ENCODE data around the gene SPEN. TPM values are rescaled to one million over a fixed set of nuclear protein-coding genes. Genes with fewer than 3 reads are reported as not detected.
"Not testable (repeated sequence)": the region's sequence is repeated elsewhere in the genome, so short reads cannot be mapped to it uniquely, and the experiment has no call there.

Gene SPEN
- total RNA-seq, 1 experiment from 2014 or later = 4.8 TPM

GRCh38 chr1:15826810-15827507 lies 20.5 kb upstream of the SPEN start:
- Histone ChIP-seq H3K9me3 (no peaks in the 10 kb centered on the region), H3K36me3 (no peaks in the 10 kb centered on the region), H3K4me3 (no peak overlapping the region), H3K27me3 (no peaks in the 10 kb centered on the region)
- DNase-seq = no peak

- H3K9me3 ChIP-seq, DNase-seq, H3K36me3 ChIP-seq, H3K4me3 ChIP-seq, H3K27me3 ChIP-seq: not testable (repeated sequence)
Measured at GRCh38 chr1:15827567-15827966, 19.9 kb upstream of the SPEN start.

GRCh38 chr1:15828931-15829330 lies 18.6 kb upstream of the SPEN start:
- not testable (repeated sequence) for H3K27me3 ChIP-seq, H3K36me3 ChIP-seq, H3K9me3 ChIP-seq, DNase-seq, H3K4me3 ChIP-seq

GRCh38 chr1:15830258-15830657 lies 17.2 kb upstream of the SPEN start:
- Histone ChIP-seq H3K36me3 (no peaks in the 10 kb centered on the region), H3K4me3 (no peak overlapping the region), H3K9me3 (no peaks in the 10 kb centered on the region), H3K27me3 (no peaks in the 10 kb centered on the region)
- no peak for DNase-seq

GRCh38 chr1:15833069-15833679 lies 14.3 kb upstream of the SPEN start:
- Histone ChIP-seq H3K4me3 (peak overlapping the region; percentile 65), H3K27me3 (no peaks in the 10 kb centered on the region), H3K36me3 (no peaks in the 10 kb centered on the region), H3K9me3 (no peaks in the 10 kb centered on the region)
- DNase-seq = peak; percentile 86

- no peaks in the 10 kb centered on the region for H3K9me3 ChIP-seq
- no peaks in the 10 kb centered on the region for H3K36me3 ChIP-seq
- H3K27me3 ChIP-seq = no peaks in the 10 kb centered on the region
- peak overlapping the region; percentile 65 for H3K4me3 ChIP-seq
- DNase-seq = no peak
Measured at GRCh38 chr1:15833842-15834405, 13.6 kb upstream of the SPEN start.

- peak; percentile 93 for DNase-seq
- Histone ChIP-seq H3K9me3 (no peaks in the 10 kb centered on the region), H3K36me3 (no peaks in the 10 kb centered on the region), H3K27me3 (no peaks in the 10 kb centered on the region), H3K4me3 (peak overlapping the region; percentile 65)
Measured at GRCh38 chr1:15834406-15835204, 12.9 kb upstream of the SPEN start.

- no peak for DNase-seq
- no peaks in the 10 kb centered on the region for H3K9me3 ChIP-seq
- H3K4me3 ChIP-seq = peak overlapping the region; percentile 65
- H3K27me3 ChIP-seq = no peaks in the 10 kb centered on the region
- no peaks in the 10 kb centered on the region for H3K36me3 ChIP-seq
Measured at GRCh38 chr1:15835205-15835740, 12.2 kb upstream of the SPEN start.

- Histone ChIP-seq H3K4me3 (peak overlapping the region; percentile 65), H3K27me3 (no peaks in the 10 kb centered on the region)
Measured at GRCh38 chr1:15835741-15836510, 11.6 kb upstream of the SPEN start.

GRCh38 chr1:15836511-15836771 lies 11.1 kb upstream of the SPEN start:
- not testable (repeated sequence) for H3K36me3 ChIP-seq, DNase-seq, H3K9me3 ChIP-seq, H3K27me3 ChIP-seq
- H3K4me3 ChIP-seq = peak overlapping the region; percentile 49

More at GRCh38 chr1:15835741-15836510, 11.6 kb upstream of the SPEN start:
- Histone ChIP-seq H3K9me3 (no peaks in the 10 kb centered on the region), H3K36me3 (no peaks in the 10 kb centered on the region)
- peak; percentile 98 for DNase-seq

GRCh38 chr1:15836772-15837669 lies 10.5 kb upstream of the SPEN start:
- Histone ChIP-seq H3K27me3 (no peaks in the 10 kb centered on the region), H3K4me3 (no peak overlapping the region; the same call in 1 of the 2 replicates), H3K36me3 (no peaks in the 10 kb centered on the region), H3K9me3 (no peaks in the 10 kb centered on the region)
- no peak for DNase-seq

- Histone ChIP-seq H3K9me3 (no peaks in the 10 kb centered on the region), H3K4me3 (no peak overlapping the region), H3K27me3 (no peaks in the 10 kb centered on the region), H3K36me3 (no peaks in the 10 kb centered on the region)
- DNase-seq = no peak
Measured at GRCh38 chr1:15837931-15838330, 9.6 kb upstream of the SPEN start.

GRCh38 chr1:15838721-15839120 lies 8.8 kb upstream of the SPEN start:
- no peak for DNase-seq
- H3K9me3 ChIP-seq = no peaks in the 10 kb centered on the region
- H3K4me3 ChIP-seq = no peak overlapping the region
- no peaks in the 10 kb centered on the region for H3K27me3 ChIP-seq
- no peaks in the 10 kb centered on the region for H3K36me3 ChIP-seq

GRCh38 chr1:15843826-15844572 lies 3.5 kb upstream of the SPEN start:
- H3K36me3 ChIP-seq = no peaks in the 10 kb centered on the region
- no peak for DNase-seq
- H3K27me3 ChIP-seq = no peaks in the 10 kb centered on the region
- H3K4me3 ChIP-seq = no peak overlapping the region
- H3K9me3 ChIP-seq = no peaks in the 10 kb centered on the region

GRCh38 chr1:15846056-15846455 lies 1.5 kb upstream of the SPEN start:
- H3K36me3 ChIP-seq, H3K27me3 ChIP-seq, H3K4me3 ChIP-seq: not testable (repeated sequence)

More at GRCh38 chr1:15846056-15846455, 1.5 kb upstream of the SPEN start:
- not testable (repeated sequence) for DNase-seq, H3K9me3 ChIP-seq

All from MG63 (cell line).